Measurements from ENCODE around the gene OOEP. TPM values are rescaled to one million over a fixed set of nuclear protein-coding genes. Genes with fewer than 3 reads are reported as not detected.

Gene OOEP
- total and polyA plus RNA-seq, 2 donors (not counting 1 experiment from before 2014, with no cell fraction given): 0.70 TPM; not detected in 1

- H3K9ac ChIP-seq (ENCODE audit: low read length): no peak overlapping the region
- intact Hi-C loops (cut with micrococcal nuclease): no loop called here
- no peak overlapping the region for H3K4me2 ChIP-seq (replicated peaks; ENCODE audit: low read depth, low read length, poor library complexity, severe bottlenecking)
- no peaks in the 10 kb centered on the region for H4K20me1 ChIP-seq (ENCODE audit: control insufficient read depth, insufficient read depth, low read length, poor library complexity, severe bottlenecking)
- WGBS (ENCODE audit: insufficient coverage): 96% methylated on average over 13 of the region's 14 CpGs
- no peak overlapping the region for H3K27ac ChIP-seq (ENCODE audit: low read length in 2 of 2)
- H3K4me1 ChIP-seq (ENCODE audit: control insufficient read depth in 2 of 2, insufficient read depth in 2 of 2, low read length in 2 of 2): no peaks in the 10 kb centered on the region
- Mint-ChIP-seq H3K4me3 (no peak overlapping the region), H3K27me3 (peaks cover 7% of the 10 kb centered on the region), H3K4me1 (no peaks in the 10 kb centered on the region), H3K9me3 (ENCODE audit: insufficient read depth) (no peaks in the 10 kb centered on the region), H3K27ac (no peak overlapping the region)
- H3K79me2 ChIP-seq (ENCODE audit: control insufficient read depth, insufficient read depth, low read length): no peaks in the 10 kb centered on the region
- no peak overlapping the region for H2AFZ ChIP-seq (ENCODE audit: insufficient read depth, low read depth, low read length, poor library complexity, severe bottlenecking)
- ChIA-PET POLR2A (no interaction called here), CTCF (no interaction called here)
- H3K9me3 ChIP-seq (ENCODE audit: control extremely low read depth in 1 of 3, control insufficient read depth in 2 of 3, insufficient read depth in 1 of 3, low read length in 2 of 3): peaks cover 0 to 31% (median 10%) of the 10 kb centered on the region in 3 donors
- ATAC-seq (ENCODE audit: low read depth): no peak
- TF ChIP-seq, protein P1, sequence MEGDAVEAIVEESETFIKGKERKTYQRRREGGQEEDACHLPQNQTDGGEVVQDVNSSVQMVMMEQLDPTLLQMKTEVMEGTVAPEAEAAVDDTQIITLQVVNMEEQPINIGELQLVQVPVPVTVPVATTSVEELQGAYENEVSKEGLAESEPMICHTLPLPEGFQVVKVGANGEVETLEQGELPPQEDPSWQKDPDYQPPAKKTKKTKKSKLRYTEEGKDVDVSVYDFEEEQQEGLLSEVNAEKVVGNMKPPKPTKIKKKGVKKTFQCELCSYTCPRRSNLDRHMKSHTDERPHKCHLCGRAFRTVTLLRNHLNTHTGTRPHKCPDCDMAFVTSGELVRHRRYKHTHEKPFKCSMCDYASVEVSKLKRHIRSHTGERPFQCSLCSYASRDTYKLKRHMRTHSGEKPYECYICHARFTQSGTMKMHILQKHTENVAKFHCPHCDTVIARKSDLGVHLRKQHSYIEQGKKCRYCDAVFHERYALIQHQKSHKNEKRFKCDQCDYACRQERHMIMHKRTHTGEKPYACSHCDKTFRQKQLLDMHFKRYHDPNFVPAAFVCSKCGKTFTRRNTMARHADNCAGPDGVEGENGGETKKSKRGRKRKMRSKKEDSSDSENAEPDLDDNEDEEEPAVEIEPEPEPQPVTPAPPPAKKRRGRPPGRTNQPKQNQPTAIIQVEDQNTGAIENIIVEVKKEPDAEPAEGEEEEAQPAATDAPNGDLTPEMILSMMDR (IDR thresholded peaks at IDR 0.05): no peak
- no peak for TF ChIP-seq EZH2 (IDR thresholded peaks at IDR 0.05; ENCODE audit: borderline replicate concordance, insufficient read depth, low read depth, low read length, poor library complexity, severe bottlenecking)
- no peak overlapping the region for H3K4me3 ChIP-seq (ENCODE audit: control extremely low read depth in 1 of 5, extremely low read depth in 1 of 5, insufficient read depth in 1 of 5, low read depth in 2 of 5, low read length in 4 of 5)
- DNase-seq: no peak
- H3K36me3 ChIP-seq (replicated peaks in 1 of 2; ENCODE audit: control extremely low read depth in 1 of 2, control insufficient read depth in 1 of 2, extremely low read depth in 1 of 2, insufficient read depth in 2 of 2, low read length in 1 of 2): no peaks in the 10 kb centered on the region
- H3K27me3 ChIP-seq (replicated peaks in 1 of 4; ENCODE audit: control extremely low read depth in 1 of 4, control insufficient read depth in 3 of 4, insufficient read depth in 4 of 4, low read length in 3 of 4): no peaks in the 10 kb centered on the region
Observed at GRCh38 chr6:73369157-73369556, 540 bp downstream of the OOEP start.

DNA sequence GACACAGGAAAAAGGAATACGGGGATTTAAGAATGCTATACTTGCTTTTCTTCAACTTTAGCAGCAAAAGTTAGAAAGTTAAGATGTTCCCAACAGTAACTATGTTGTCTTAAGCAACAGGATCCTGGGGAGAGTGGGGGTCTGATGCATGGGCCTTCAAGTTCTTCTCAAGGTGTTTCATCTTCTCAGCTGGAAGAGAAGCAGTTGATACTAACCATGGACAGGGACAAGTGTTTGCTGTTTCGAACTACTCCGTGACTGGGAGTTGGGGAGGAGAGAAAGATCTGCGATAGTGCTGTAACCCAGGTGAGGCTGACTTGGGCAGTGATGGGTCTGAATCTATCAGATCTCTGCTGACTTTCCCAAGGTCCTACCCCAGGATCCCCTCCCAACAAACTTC, 1.0 kb downstream of the OOEP start:
- H3K27me3 Mint-ChIP-seq: peaks cover 7% of the 10 kb centered on the region
- Histone ChIP-seq H3K4me2 (replicated peaks; ENCODE audit: low read depth, low read length, poor library complexity, severe bottlenecking) (no peak overlapping the region), H3K36me3 (replicated peaks in 1 of 2; ENCODE audit: control extremely low read depth in 1 of 2, control insufficient read depth in 1 of 2, extremely low read depth in 1 of 2, insufficient read depth in 2 of 2, low read length in 1 of 2) (no peaks in the 10 kb centered on the region), H3K27me3 (replicated peaks in 1 of 4; ENCODE audit: control extremely low read depth in 1 of 4, control insufficient read depth in 3 of 4, insufficient read depth in 4 of 4, low read length in 3 of 4) (no peaks in the 10 kb centered on the region), H3K79me2 (ENCODE audit: control insufficient read depth, insufficient read depth, low read length) (no peaks in the 10 kb centered on the region), H3K9me3 (ENCODE audit: control extremely low read depth in 1 of 3, control insufficient read depth in 2 of 3, insufficient read depth in 1 of 3, low read length in 2 of 3) (peaks cover 0 to 31% (median 10%) of the 10 kb centered on the region in 3 donors), H2AFZ (ENCODE audit: insufficient read depth, low read depth, low read length, poor library complexity, severe bottlenecking) (no peak overlapping the region), H3K4me3 (ENCODE audit: control extremely low read depth in 1 of 5, extremely low read depth in 1 of 5, insufficient read depth in 1 of 5, low read depth in 2 of 5, low read length in 4 of 5) (no peak overlapping the region), H3K9ac (ENCODE audit: low read length) (no peak overlapping the region), H3K27ac (ENCODE audit: low read length in 2 of 2) (no peak overlapping the region), H4K20me1 (ENCODE audit: control insufficient read depth, insufficient read depth, low read length, poor library complexity, severe bottlenecking) (no peaks in the 10 kb centered on the region), H3K4me1 (ENCODE audit: control insufficient read depth in 2 of 2, insufficient read depth in 2 of 2, low read length in 2 of 2) (no peaks in the 10 kb centered on the region)
- no peak overlapping the region for H3K4me3 Mint-ChIP-seq
- POLR2A ChIA-PET: no interaction called here
- DNase-seq (no peak), ATAC-seq (ENCODE audit: low read depth) (no peak)
- CTCF ChIA-PET: no interaction called here
- no CpG with 5 or more reads among the region's 4 CpGs for WGBS (ENCODE audit: insufficient coverage)
- H3K4me1 Mint-ChIP-seq: no peaks in the 10 kb centered on the region
- intact Hi-C loops (cut with micrococcal nuclease): no loop called here
- no peaks in the 10 kb centered on the region for H3K9me3 Mint-ChIP-seq (ENCODE audit: insufficient read depth)
- H3K27ac Mint-ChIP-seq: no peak overlapping the region
- TF ChIP-seq, protein P1 (IDR thresholded peaks at IDR 0.05): no peak
- TF ChIP-seq EZH2 (IDR thresholded peaks at IDR 0.05; ENCODE audit: borderline replicate concordance, insufficient read depth, low read depth, low read length, poor library complexity, severe bottlenecking): no peak
